ENCODE data around the gene PRR13. TPM values are rescaled to one million over a fixed set of nuclear protein-coding genes. Genes with fewer than 3 reads are reported as not detected.
"Not testable (repeated sequence)": the region's sequence is repeated elsewhere in the genome, so short reads cannot be mapped to it uniquely, and the experiment has no call there.

The PRR13 gene
- total RNA-seq, 1 donor from 2014 or later = 198 TPM

DNA sequence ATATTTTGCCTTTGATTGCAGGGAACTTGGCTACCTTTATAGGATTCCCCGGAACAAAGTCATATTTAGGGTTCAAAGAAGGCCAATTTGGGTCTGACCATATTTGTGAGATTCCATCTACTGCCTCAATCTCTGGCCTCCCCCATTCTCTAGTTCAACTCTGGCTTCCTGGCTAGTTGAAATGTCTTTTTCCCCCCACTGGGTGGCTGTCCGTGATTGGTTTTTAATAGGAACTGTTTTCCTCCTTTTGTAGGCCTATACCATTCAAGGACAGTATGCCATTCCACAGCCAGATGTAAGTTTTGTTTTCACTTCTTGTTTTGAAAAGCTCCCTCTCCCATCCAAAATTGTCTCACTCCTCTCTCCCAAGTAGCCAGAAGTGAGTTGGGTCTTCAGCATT lies 24.1 kb downstream of the PRR13 start:
- no peak overlapping the region for H3K27ac Mint-ChIP-seq
- H3K4me3 Mint-ChIP-seq (ENCODE audit: low read depth) = no peak overlapping the region
- H3K36me3 Mint-ChIP-seq (ENCODE audit: low read depth) = peaks cover 96% of the 10 kb centered on the region
- intact Hi-C loops (cut with micrococcal nuclease) = no loop called here
- no peak for DNase-seq (ENCODE audit: low spot score)
- H3K9me3 Mint-ChIP-seq = no peaks in the 10 kb centered on the region
- H3K4me1 Mint-ChIP-seq (ENCODE audit: low read depth) = peaks cover 16% of the 10 kb centered on the region
- no peaks in the 10 kb centered on the region for H3K27me3 Mint-ChIP-seq (ENCODE audit: low read depth)

DNA sequence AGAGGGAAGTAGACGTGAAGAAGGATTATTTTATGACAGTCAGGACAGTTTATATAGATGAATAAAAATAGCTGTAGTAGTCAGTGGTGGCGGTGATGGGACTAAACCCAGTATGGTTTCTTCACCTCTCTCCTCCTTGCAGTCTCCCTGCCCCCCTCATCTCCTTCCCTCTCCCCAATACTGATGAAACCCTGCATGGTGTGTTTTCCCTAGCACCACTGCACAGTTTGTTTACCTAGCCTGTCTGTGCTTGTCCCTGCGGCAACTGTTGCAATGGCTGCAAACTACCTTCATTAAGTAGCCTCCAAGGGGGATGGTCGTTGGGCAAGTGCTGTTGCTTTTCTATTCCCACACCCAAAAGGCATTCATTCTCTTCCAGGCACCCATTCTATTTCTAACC lies 25.1 kb downstream of the PRR13 start:
- Mint-ChIP-seq H3K36me3 (ENCODE audit: low read depth) (peaks cover 95% of the 10 kb centered on the region), H3K9me3 (no peaks in the 10 kb centered on the region), H3K4me3 (ENCODE audit: low read depth) (no peak overlapping the region), H3K27me3 (ENCODE audit: low read depth) (no peaks in the 10 kb centered on the region), H3K27ac (no peak overlapping the region), H3K4me1 (ENCODE audit: low read depth) (peaks cover 14% of the 10 kb centered on the region)
- no peak for DNase-seq (ENCODE audit: low spot score)
- intact Hi-C loops (cut with micrococcal nuclease) = no loop called here

DNA sequence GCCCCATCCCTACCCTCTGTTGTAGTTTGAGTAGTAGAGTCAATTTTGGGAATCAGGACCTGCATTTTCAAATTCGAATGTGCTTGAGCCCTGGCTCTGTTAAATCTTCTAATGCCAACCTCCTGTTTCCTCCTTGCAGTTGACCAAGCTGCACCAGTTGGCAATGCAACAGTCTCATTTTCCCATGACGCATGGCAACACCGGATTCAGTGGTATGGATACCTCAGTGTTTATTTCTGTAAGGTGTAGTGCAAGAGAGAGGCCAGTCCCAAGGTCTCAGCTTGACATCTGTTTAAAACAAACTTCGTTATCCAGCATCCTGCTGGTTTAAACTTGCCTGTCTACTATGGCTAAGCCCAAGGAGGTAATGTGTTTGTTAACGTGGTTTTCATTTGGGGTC lies 25.5 kb downstream of the PRR13 start:
- H3K27me3 Mint-ChIP-seq (ENCODE audit: low read depth) = no peaks in the 10 kb centered on the region
- H3K36me3 Mint-ChIP-seq (ENCODE audit: low read depth) = peaks cover 95% of the 10 kb centered on the region
- intact Hi-C loops (cut with micrococcal nuclease) = no loop called here
- no peak for DNase-seq (ENCODE audit: low spot score)
- H3K4me3 Mint-ChIP-seq (ENCODE audit: low read depth) = no peak overlapping the region
- no peak overlapping the region for H3K27ac Mint-ChIP-seq
- no peaks in the 10 kb centered on the region for H3K9me3 Mint-ChIP-seq
- H3K4me1 Mint-ChIP-seq (ENCODE audit: low read depth) = peaks cover 18% of the 10 kb centered on the region

DNA sequence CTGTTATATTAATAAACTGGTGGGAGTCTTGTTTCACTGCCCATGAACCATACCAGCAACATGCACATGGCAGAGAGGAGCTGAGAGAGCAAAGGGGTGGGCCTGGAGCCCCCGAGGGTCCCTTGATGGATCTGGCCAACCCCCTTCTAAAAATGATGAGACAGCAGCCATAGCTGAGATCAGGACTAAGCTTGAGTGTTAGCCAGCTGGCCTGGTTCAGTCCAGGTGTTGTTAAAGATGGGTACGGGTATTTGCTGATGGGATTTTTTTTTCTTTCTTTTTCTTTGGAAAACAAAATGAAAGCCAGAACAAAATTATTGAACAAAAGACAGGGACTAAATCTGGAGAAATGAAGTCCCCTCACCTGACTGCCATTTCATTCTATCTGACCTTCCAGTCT lies 26.3 kb downstream of the PRR13 start:
- Mint-ChIP-seq H3K36me3 (ENCODE audit: low read depth) (peaks cover 95% of the 10 kb centered on the region), H3K4me1 (ENCODE audit: low read depth) (peaks cover 22% of the 10 kb centered on the region), H3K9me3 (no peaks in the 10 kb centered on the region), H3K27ac (no peak overlapping the region), H3K27me3 (ENCODE audit: low read depth) (no peaks in the 10 kb centered on the region), H3K4me3 (ENCODE audit: low read depth) (no peak overlapping the region)
- intact Hi-C loops (cut with micrococcal nuclease) = no loop called here
- no peak for DNase-seq (ENCODE audit: low spot score)

DNA sequence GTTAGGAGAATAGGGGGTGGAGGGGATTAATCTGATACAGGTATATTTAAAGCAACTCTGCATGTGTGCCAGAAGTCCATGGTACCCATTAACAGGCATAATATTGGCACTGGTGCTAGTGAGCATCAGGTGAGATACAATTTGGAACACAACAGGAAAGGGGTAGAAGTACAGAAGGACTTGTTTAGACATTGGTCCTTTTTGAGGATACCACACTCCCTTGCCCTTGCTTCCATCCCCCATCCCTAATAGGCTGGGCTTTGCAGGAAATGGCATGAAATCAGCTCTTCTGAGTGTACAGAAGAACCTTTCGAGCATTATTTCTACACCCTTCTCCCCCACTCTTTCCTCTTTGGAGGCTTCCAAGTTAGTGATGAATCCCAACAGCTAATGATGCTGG lies 26.7 kb downstream of the PRR13 start:
- no peak overlapping the region for H3K4me3 Mint-ChIP-seq (ENCODE audit: low read depth)
- H3K27me3 Mint-ChIP-seq (ENCODE audit: low read depth) = no peaks in the 10 kb centered on the region
- peaks cover 22% of the 10 kb centered on the region for H3K4me1 Mint-ChIP-seq (ENCODE audit: low read depth)
- peaks cover 91% of the 10 kb centered on the region for H3K36me3 Mint-ChIP-seq (ENCODE audit: low read depth)
- H3K9me3 Mint-ChIP-seq = no peaks in the 10 kb centered on the region
- intact Hi-C loops (cut with micrococcal nuclease) = no loop called here
- no peak for DNase-seq (ENCODE audit: low spot score)
- no peak overlapping the region for H3K27ac Mint-ChIP-seq

DNA sequence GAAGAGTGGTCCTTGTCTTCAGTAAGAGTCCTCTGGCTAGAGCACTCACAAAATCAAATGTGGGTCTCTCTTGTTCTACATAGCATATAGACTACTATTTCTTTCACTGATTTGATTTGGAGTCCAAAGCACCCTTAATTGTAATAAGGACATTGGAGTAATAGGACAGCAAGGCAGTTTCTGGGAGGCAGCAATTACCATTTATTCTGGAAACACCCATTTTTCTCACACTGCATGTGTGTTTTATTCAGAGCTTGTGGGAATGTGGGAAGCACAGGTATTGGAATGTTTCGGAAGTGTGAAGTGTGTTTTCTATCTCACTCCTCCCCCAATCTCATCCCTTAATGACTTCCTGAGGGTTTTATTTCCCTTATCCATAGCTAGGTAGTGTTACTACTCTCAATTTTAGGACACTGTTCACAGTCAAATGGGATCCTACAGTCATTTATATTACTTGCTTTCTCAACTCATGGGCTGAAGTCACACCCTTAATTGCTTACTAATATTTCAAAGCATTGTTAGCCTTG lies 30.6 kb downstream of the PRR13 start:
- intact Hi-C loops (cut with micrococcal nuclease) = no loop called here
- peaks cover 90% of the 10 kb centered on the region for H3K36me3 Mint-ChIP-seq (ENCODE audit: low read depth)

DNA sequence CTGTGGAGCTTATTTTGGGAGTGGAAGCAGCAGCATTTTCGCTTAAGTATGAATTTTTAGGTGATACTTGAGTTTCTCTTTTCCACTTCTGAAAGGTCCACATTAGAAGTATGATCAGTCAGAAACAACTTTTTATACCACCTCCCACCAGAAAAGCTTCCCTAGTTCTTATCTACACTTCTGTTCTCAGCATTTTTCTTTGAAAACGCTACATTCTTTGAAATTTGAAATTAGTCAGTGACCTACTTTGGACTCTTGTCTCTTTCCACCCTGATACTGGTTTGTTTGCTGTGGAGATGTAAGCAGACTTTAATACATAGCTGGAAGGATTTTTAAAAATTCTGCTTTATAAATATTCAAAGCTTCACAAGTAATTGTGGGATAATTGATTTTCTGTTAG lies 32.5 kb downstream of the PRR13 start:
- H3K27ac Mint-ChIP-seq = peak overlapping the region; percentile 36
- no peak for DNase-seq (ENCODE audit: low spot score)
- peaks cover 42% of the 10 kb centered on the region for H3K4me1 Mint-ChIP-seq (ENCODE audit: low read depth)

More for the DNA sequence above, 30.6 kb downstream of the PRR13 start:
- Mint-ChIP-seq H3K4me1 (ENCODE audit: low read depth) (peaks cover 42% of the 10 kb centered on the region), H3K27ac (no peak overlapping the region), H3K9me3 (no peaks in the 10 kb centered on the region), H3K27me3 (ENCODE audit: low read depth) (no peaks in the 10 kb centered on the region), H3K4me3 (ENCODE audit: low read depth) (no peak overlapping the region)
- DNase-seq (ENCODE audit: low spot score) = no peak

DNA sequence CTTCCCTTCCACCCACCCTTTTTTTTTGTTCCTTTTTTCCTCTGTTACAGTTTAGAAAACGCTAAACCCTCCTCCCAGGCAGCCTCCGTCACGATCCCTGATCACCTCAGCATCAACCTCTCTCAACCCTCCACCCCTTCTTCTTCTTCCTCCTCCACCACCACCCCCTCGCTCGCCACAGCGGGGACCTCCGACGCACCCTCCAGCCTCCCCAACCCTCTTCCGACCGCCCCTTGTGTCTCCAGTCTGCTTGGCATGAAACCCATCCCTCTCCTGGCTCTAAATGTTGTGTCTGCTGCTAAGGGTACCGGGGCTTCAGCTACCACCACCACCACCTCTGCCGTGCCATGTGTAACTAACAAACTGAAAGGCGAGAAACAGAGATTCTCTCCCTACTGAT lies 33.3 kb downstream of the PRR13 start:
- Mint-ChIP-seq H3K9me3 (no peaks in the 10 kb centered on the region), H3K36me3 (ENCODE audit: low read depth) (peaks cover 88% of the 10 kb centered on the region), H3K27me3 (ENCODE audit: low read depth) (no peaks in the 10 kb centered on the region), H3K27ac (peak overlapping the region; percentile 66), H3K4me3 (ENCODE audit: low read depth) (no peak overlapping the region), H3K4me1 (ENCODE audit: low read depth) (peaks cover 42% of the 10 kb centered on the region)
- no peak for DNase-seq (ENCODE audit: low spot score)
- intact Hi-C loops (cut with micrococcal nuclease) = no loop called here

More for the DNA sequence above, 32.5 kb downstream of the PRR13 start:
- H3K9me3 Mint-ChIP-seq = no peaks in the 10 kb centered on the region
- intact Hi-C loops (cut with micrococcal nuclease) = no loop called here
- no peak overlapping the region for H3K4me3 Mint-ChIP-seq (ENCODE audit: low read depth)
- peaks cover 86% of the 10 kb centered on the region for H3K36me3 Mint-ChIP-seq (ENCODE audit: low read depth)
- no peaks in the 10 kb centered on the region for H3K27me3 Mint-ChIP-seq (ENCODE audit: low read depth)

DNA sequence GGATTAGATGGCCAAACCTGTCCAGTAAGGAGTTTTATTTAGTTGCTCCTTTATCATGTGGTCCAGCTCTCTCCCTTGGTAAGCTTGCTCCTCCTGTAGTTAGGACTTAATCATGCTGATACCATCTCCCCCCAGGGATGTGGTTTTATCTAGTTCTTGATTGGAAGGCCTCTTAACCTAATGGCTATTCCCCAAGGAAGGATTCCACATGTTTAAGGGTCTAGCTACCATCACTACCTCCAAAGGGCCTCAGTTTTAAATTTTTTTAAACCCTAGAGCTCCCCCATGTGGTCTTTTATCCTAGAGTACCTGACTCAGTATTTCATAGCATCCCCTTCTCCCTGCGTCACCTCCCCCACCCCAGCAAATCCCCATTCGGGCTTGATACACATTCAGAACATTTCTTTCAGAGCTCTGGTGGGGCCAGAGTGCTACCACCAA lies 35.3 kb downstream of the PRR13 start:
- H3K4me1 Mint-ChIP-seq (ENCODE audit: low read depth) = peaks cover 34% of the 10 kb centered on the region
- H3K9me3 Mint-ChIP-seq = no peaks in the 10 kb centered on the region
- intact Hi-C loops (cut with micrococcal nuclease) = no loop called here
- no peak overlapping the region for H3K27ac Mint-ChIP-seq
- H3K27me3 Mint-ChIP-seq (ENCODE audit: low read depth) = no peaks in the 10 kb centered on the region
- DNase-seq (ENCODE audit: low spot score) = no peak
- no peak overlapping the region for H3K4me3 Mint-ChIP-seq (ENCODE audit: low read depth)
- H3K36me3 Mint-ChIP-seq (ENCODE audit: low read depth) = peaks cover 85% of the 10 kb centered on the region

DNA sequence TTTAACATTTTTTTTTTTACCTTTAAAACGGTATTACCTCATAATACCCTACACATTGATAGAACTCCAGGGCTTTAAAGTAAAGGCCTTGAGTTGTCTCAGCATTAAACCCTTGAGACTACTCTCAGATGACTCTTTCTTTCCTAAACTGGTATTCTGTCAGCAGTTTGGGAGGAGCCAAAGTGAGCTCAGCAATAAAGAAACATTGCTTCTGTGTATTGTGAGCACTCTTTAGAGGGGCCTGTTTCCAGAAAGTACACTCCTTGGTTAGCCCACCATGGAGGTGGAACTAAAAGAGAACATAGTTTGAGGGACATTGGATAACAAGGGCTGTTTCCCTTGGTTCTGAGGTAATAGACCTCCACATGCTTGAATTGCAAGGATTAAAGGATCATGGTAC lies 37.3 kb downstream of the PRR13 start:
- Mint-ChIP-seq H3K36me3 (ENCODE audit: low read depth) (peaks cover 86% of the 10 kb centered on the region), H3K4me1 (ENCODE audit: low read depth) (peaks cover 18% of the 10 kb centered on the region), H3K4me3 (ENCODE audit: low read depth) (no peak overlapping the region), H3K27ac (no peak overlapping the region), H3K9me3 (no peaks in the 10 kb centered on the region), H3K27me3 (ENCODE audit: low read depth) (no peaks in the 10 kb centered on the region)
- DNase-seq (ENCODE audit: low spot score) = no peak
- intact Hi-C loops (cut with micrococcal nuclease) = loop anchor here (2.0 kb wide), 1 partner anchor 14 kb away; no protein-coding TSS in a partner anchor

DNA sequence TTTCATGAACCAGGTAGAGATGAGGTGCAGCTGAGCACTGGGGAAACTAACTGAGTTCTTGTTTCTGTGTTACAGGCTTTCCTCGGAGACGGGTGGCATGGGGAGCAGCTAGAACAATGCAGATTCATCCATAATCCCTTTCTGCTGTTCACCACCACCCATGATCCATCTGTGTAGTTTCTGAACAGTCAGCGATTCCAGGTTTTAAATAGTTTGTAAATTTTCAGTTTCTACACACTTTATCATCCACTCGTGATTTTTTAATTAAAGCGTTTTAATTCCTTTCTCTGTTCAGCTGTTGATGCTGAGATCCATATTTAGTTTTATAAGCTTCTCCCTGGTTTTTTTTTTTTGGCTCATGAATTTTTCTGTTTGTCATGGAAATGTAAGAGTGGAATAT lies 37.8 kb downstream of the PRR13 start:
- Mint-ChIP-seq H3K9me3 (no peaks in the 10 kb centered on the region), H3K36me3 (ENCODE audit: low read depth) (peaks cover 86% of the 10 kb centered on the region), H3K27me3 (ENCODE audit: low read depth) (no peaks in the 10 kb centered on the region), H3K27ac (no peak overlapping the region), H3K4me1 (ENCODE audit: low read depth) (peaks cover 14% of the 10 kb centered on the region), H3K4me3 (ENCODE audit: low read depth) (no peak overlapping the region)
- no peak for DNase-seq (ENCODE audit: low spot score)
- intact Hi-C loops (cut with micrococcal nuclease) = loop anchor here (2.0 kb wide), 1 partner anchor 13 kb away; no protein-coding TSS in a partner anchor

DNA sequence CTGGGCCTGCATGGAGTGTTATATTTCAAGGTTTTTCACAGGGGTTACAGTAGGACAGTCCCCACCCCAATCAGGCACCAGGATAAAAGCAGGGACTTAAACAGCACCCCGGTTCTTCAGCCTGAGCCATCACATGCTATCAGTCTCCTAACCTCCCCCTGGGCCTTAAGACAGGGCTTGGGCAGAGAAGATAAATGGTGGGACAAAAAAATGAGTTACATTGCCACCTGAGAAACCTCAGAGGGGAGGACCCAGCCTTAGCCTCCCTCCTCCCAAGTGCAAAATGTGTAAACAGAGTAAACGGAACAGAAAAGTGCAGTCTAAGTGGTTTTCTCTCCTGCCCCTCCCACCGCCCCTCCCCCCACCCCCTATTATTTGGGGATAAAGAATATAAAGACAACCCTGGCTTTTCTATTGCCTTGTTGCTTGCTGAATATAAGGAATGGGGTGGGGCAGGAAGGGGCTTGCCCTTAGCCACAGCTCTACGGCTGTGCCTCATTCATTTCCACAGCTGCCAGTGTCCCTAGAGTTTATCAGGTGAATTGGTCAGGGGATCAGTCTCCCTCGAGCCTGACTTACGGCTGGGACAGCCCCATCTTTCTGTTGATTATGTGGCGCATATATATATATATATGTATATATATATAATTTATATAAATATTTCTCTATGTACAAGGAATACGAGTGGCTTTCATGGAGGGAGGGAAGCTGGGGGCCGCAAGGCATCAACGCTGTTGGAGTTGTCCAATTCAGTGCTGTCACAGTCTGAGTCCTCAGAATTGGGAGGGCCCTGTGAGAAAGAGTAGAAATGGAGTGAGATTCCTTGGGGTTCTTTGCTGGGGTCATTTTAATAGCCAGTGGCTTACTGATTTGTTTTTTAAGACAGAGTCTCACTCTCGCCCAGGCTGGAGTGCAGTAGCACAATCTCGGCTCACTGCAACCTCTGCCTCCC lies 39.2 kb downstream of the PRR13 start:
- peaks cover 84% of the 10 kb centered on the region for H3K36me3 Mint-ChIP-seq (ENCODE audit: low read depth)
- peaks cover 5% of the 10 kb centered on the region for H3K4me1 Mint-ChIP-seq (ENCODE audit: low read depth)
- no peak for DNase-seq (ENCODE audit: low spot score)
- no peaks in the 10 kb centered on the region for H3K9me3 Mint-ChIP-seq
- no peak overlapping the region for H3K4me3 Mint-ChIP-seq (ENCODE audit: low read depth)
- intact Hi-C loops (cut with micrococcal nuclease) = no loop called here
- H3K27ac Mint-ChIP-seq = no peak overlapping the region
- no peaks in the 10 kb centered on the region for H3K27me3 Mint-ChIP-seq (ENCODE audit: low read depth)

DNA sequence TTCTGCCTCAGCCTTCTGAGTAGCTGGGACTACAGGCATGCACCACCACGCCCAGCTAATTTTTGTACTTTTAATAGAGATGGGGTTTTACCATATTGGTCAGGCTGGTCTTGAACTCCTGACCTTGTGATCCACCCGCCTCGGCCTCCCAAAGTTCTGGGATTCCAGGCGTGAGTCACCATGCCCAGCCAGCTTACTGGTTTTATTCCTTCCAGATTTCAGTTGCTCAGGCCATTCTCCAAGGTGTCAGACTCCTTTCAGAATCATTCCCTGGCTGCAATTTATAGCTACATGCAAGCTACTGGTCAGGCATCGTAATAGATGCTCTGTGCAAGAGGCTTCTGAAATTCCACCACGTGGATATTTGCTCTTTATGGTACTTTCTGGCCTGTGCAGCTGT lies 39.9 kb downstream of the PRR13 start:
- not testable (repeated sequence) for H3K9me3 Mint-ChIP-seq

More for the DNA sequence above, 39.9 kb downstream of the PRR13 start:
- intact Hi-C loops (cut with micrococcal nuclease); H3K27ac Mint-ChIP-seq; H3K27me3 Mint-ChIP-seq (ENCODE audit: low read depth); H3K4me1 Mint-ChIP-seq (ENCODE audit: low read depth); DNase-seq (ENCODE audit: low spot score); H3K4me3 Mint-ChIP-seq (ENCODE audit: low read depth): not testable (repeated sequence)
- H3K36me3 Mint-ChIP-seq (ENCODE audit: low read depth) = peaks cover 84% of the 10 kb centered on the region
